Peyer's patch (tissue), 4 donors: ENCODE results near the gene TRAK1. TPM values are rescaled to one million over a fixed set of nuclear protein-coding genes. Genes with fewer than 3 reads are reported as not detected.

ENCODE experiments used
- DNase-seq, 3 donors: peaks; one replicate each; pipeline ENCODE4 v3.0.0-alpha.2; 2017 to 2019
- H3K27ac ChIP-seq, 4 donors: fragments of 200-600 bp; sonication (generic); one replicate each; pipeline ENCODE4 v1.5.1; 2016 to 2019
- H3K27me3 ChIP-seq, 2 donors: fragments of 200-600 bp; sonication (generic); one replicate each; pipeline ENCODE4 v1.5.1; 2019
- H3K36me3 ChIP-seq, 3 donors: fragments of 200-600 bp; sonication (generic); one replicate each; pipeline ENCODE4 v1.5.1; 2016 to 2019
- H3K4me1 ChIP-seq, 4 donors: fragments of 200-600 bp; sonication (generic); one replicate each; pipeline ENCODE4 v1.5.1; 2016 to 2019
- H3K4me3 ChIP-seq, 4 donors: fragments of 200-600 bp; sonication (generic); 1 replicate in 3 of 4; 2 replicates in 1 of 4; pipeline ENCODE4 v1.5.1; 2016 to 2019; ENCODE audit warnings: mild to moderate bottlenecking in 1 of 4
- H3K9me3 ChIP-seq, 4 donors: fragments of 200-600 bp; sonication (generic); one replicate each; pipeline ENCODE4 v1.5.1; 2016 to 2019; ENCODE audit warnings: mild to moderate bottlenecking in 1 of 4
- POLR2A ChIP-seq, 2 donors: fragments of 450-650 bp; IDR thresholded peaks; one replicate each; pipeline ENCODE4 v1.5.1; 2017; ENCODE audit warnings: antibody characterized with exemption in 2 of 2, mild to moderate bottlenecking in 2 of 2, moderate library complexity in 2 of 2
- total RNA-seq, 4 donors: library from RNA; depleted of rRNA; stranded (reverse); fragments of >200 nt; gene quantifications; one replicate each; pipeline ENCODE4 v1.1.0, GENCODE V29; 2016
- TF ChIP-seq, protein P1 (sequence below), 6 experiments: fragments of 450-650 bp in 4 of 6; fragments of 200-600 bp in 2 of 6; sonication (generic) in 1 of 6; IDR thresholded peaks; one replicate each; pipeline ENCODE4 v1.5.1; 2017 to 2019; ENCODE audit warnings: antibody characterized with exemption in 6 of 6, mild to moderate bottlenecking in 3 of 6, moderate library complexity in 1 of 6

The TRAK1 gene
- total RNA-seq, 4 donors from 2014 or later, result 96.2 to 283 (median 125) TPM

DNA sequence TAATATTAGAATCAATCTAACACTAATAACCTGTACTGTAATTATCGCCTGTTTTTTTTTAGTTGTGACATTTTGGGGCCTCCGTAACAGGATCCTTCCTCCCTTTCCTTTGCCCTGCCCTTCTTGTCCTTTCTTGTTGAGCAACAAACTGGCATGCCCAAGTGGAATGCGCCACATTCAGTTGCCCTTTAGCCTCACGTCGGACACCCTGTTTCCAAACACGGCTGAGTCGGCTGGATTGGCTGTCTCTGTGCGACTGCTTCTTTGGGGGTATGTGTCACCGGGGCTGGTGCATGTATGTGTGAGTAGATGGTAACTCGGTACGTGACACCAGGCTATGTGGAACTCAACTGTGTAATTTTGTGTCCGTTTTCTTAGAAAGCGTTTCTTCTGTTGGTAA is 24.1 kb downstream of the TRAK1 start:
- Histone ChIP-seq H3K27ac (no peak overlapping the region), H3K27me3 (no peaks in the 10 kb centered on the region), H3K4me3 (no peak overlapping the region), H3K36me3 (no peaks in the 10 kb centered on the region), H3K4me1 (peaks cover 0 to 27% (median 0%) of the 10 kb centered on the region in 4 donors), H3K9me3 (no peaks in the 10 kb centered on the region)
- TF ChIP-seq, protein P1, sequence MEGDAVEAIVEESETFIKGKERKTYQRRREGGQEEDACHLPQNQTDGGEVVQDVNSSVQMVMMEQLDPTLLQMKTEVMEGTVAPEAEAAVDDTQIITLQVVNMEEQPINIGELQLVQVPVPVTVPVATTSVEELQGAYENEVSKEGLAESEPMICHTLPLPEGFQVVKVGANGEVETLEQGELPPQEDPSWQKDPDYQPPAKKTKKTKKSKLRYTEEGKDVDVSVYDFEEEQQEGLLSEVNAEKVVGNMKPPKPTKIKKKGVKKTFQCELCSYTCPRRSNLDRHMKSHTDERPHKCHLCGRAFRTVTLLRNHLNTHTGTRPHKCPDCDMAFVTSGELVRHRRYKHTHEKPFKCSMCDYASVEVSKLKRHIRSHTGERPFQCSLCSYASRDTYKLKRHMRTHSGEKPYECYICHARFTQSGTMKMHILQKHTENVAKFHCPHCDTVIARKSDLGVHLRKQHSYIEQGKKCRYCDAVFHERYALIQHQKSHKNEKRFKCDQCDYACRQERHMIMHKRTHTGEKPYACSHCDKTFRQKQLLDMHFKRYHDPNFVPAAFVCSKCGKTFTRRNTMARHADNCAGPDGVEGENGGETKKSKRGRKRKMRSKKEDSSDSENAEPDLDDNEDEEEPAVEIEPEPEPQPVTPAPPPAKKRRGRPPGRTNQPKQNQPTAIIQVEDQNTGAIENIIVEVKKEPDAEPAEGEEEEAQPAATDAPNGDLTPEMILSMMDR (IDR thresholded peaks at IDR 0.05), result no peak
- no peak for TF ChIP-seq POLR2A (IDR thresholded peaks at IDR 0.05)
- DNase-seq, result no peak

DNA sequence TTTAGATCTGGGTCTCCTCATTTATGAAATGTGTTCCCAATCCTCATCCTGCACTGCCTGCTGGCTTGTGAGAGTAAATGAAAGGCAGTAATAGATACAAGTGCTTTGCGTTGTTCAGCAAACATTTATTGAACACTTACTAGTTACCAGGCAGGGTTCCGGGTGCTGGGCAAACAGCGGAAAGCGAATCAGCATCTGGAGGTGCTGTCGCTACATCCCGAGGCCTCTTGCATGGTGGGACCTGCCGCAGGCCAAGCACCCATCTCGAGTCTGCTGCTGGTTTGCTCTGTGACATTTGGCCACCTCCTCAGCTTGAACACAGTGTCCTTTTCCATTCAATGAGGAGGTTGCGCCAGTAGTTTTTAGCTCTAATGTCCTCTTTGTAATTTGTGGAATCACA is 24.8 kb downstream of the TRAK1 start:
- Histone ChIP-seq H3K9me3 (no peaks in the 10 kb centered on the region), H3K27me3 (no peaks in the 10 kb centered on the region), H3K36me3 (no peaks in the 10 kb centered on the region), H3K4me1 (peaks cover 0 to 31% (median 0%) of the 10 kb centered on the region in 4 donors), H3K27ac (no peak overlapping the region), H3K4me3 (no peak overlapping the region)
- TF ChIP-seq POLR2A (IDR thresholded peaks at IDR 0.05), result no peak
- TF ChIP-seq, protein P1 (IDR thresholded peaks at IDR 0.05), result no peak
- no peak for DNase-seq

DNA sequence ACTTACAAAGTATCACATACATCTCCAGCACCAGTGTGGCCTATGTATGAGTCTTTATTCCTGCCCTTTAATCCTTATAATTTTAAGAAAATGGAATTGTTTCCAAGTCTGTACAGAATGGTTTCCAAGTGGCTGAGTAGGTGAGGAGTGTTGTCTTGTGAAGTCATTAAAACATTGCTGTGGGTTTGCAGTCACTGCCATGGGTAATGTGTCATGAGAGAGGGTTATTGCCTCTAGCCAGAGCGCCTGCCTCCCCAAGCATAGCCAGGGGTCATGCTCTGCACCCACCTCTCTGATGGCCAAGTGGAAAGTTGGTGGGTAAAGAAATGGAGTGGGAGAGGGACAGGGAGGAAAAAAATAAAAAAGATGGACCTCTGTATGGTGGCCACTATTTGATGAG is 25.3 kb downstream of the TRAK1 start:
- H3K9me3 ChIP-seq, result no peaks in the 10 kb centered on the region
- no peaks in the 10 kb centered on the region for H3K36me3 ChIP-seq
- H3K4me3 ChIP-seq, result no peak overlapping the region
- no peak for DNase-seq
- H3K27ac ChIP-seq, result no peak overlapping the region
- peaks cover 0 to 31% (median 0%) of the 10 kb centered on the region in 4 donors for H3K4me1 ChIP-seq
- H3K27me3 ChIP-seq, result no peaks in the 10 kb centered on the region
- TF ChIP-seq POLR2A (IDR thresholded peaks at IDR 0.05), result no peak
- TF ChIP-seq, protein P1 (IDR thresholded peaks at IDR 0.05), result no peak

DNA sequence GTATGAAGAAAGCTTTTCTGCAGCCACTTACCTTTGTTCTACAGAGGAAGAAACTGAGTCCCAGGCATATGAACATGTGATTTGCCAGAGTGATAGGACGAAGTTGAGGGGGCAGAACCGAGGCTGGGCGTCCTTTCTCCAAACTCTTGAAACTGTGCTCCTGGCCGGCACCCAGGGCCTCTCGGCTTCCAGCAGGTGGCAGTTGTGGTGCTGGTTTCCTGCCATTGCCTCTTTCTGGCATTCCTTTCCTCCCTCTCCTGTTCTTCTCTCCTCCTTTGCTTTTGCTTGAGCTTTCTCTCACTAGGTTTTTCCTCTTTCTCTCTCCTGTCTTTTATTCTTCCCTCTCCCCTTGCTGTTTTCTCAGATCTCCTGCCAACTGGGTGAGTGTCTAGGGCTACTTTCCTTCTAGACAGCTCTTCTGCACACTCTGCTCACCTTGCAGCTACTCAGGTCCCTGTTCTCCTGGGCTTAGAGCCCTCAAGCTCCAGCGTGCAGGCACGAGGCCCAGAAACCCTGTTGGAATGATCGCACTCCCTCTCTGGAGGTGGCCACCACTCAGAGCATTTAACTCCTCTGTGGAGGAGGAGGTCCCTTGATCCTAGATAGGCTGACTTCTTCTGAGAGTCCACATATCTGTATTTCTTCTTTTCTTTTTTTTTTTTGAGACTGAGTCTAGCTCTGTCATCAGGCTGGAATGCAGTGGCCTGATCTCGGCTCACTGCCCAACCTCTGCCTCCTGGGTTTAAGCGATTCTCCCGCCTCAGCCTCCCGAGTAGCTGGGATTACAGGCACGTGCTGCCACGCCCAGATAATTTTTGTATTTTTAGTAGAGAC is 26.2 kb downstream of the TRAK1 start:
- Histone ChIP-seq H3K9me3 (no peaks in the 10 kb centered on the region), H3K36me3 (no peaks in the 10 kb centered on the region), H3K4me3 (no peak overlapping the region), H3K4me1 (peaks cover 0 to 31% (median 0%) of the 10 kb centered on the region in 4 donors), H3K27me3 (no peaks in the 10 kb centered on the region), H3K27ac (no peak overlapping the region)
- DNase-seq, result peak in 1 of 3 donors; percentile 65
- TF ChIP-seq, protein P1 (IDR thresholded peaks at IDR 0.05), result peak in 4 of 6 experiments; percentile 37 to 72 (median 63)
- no peak for TF ChIP-seq POLR2A (IDR thresholded peaks at IDR 0.05)

DNA sequence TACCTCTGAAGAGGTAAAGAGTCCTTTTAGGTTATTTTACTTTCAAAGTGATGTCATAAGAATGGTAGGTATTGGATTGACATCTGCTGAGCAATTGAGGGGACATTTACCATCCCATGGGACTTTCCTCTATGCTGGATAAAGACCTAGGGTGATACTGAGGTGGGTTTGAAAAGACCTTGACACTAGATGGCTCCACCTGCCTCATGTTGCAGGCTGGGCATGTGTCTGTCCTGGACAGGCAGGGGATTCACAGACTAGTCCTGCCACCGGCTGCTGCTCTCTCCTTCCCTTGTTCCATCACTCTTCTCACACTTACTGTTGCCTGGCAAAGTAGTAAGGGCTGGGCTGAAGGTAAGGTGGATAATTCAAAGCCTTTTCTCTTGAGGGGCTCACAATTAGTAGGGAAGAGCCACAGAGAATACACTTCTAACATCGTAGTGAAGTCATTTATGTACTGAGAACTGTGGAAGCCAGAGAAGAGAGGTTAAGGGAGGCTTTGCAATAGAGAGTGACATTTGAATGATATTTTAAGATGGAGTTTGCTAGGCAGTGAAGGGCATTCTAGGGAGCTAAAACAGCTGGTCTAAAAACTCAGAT is 27.7 kb downstream of the TRAK1 start:
- Histone ChIP-seq H3K36me3 (no peaks in the 10 kb centered on the region), H3K4me3 (no peak overlapping the region), H3K27me3 (no peaks in the 10 kb centered on the region), H3K9me3 (no peaks in the 10 kb centered on the region), H3K4me1 (peaks cover 0 to 31% (median 0%) of the 10 kb centered on the region in 4 donors), H3K27ac (peak overlapping the region in 1 of 4 donors; percentile 10)
- no peak for TF ChIP-seq POLR2A (IDR thresholded peaks at IDR 0.05)
- TF ChIP-seq, protein P1 (IDR thresholded peaks at IDR 0.05), result peak in 4 of 6 experiments; percentile 27 to 68 (median 60)
- DNase-seq, result peak in 2 of 3 donors; percentile 55 to 75
